WTC11 (cell line): ENCODE results near the gene WRAP73. TPM values are rescaled to one million over a fixed set of nuclear protein-coding genes. Genes with fewer than 3 reads are reported as not detected.

Experiments used
- ATAC-seq: fragments of 200-7000 bp; cut with Tn5 transposase; 2 replicates; pipeline ENCODE4 v1.10.0; 2021; ENCODE audit warnings: mild to moderate bottlenecking, moderate library complexity
- CTCF ChIA-PET: fragments of 300-600 bp; sonication (Branson Sonifier 250); formaldehyde crosslinking; loops from one replicate; lab custom pipeline; 2021; ENCODE audit warnings: antibody characterized with exemption; lab: Charles Lee
- POLR2A ChIA-PET: fragments of 350-600 bp; sonication (Branson Sonifier 250); formaldehyde crosslinking; loops from one replicate; lab custom pipeline; 2021; ENCODE audit warnings: antibody characterized with exemption; lab: Charles Lee
- DNase-seq: peaks from one replicate; pipeline ENCODE4 v3.0.0; 2021; ENCODE audit warnings: low spot score
- H3K27ac Mint-ChIP-seq: 2 replicates; pipeline ENCODE4 v1.8.0; 2021; ENCODE audit warnings: mixed read lengths
- H3K27me3 Mint-ChIP-seq: 2 replicates; pipeline ENCODE4 v1.8.0; 2021; ENCODE audit warnings: low read depth, mild to moderate bottlenecking, moderate library complexity, mixed read lengths
- H3K36me3 Mint-ChIP-seq: 2 replicates; pipeline ENCODE4 v1.8.0; 2021; ENCODE audit warnings: mixed read lengths
- H3K4me1 Mint-ChIP-seq: 2 replicates; pipeline ENCODE4 v1.8.0; 2022; ENCODE audit warnings: mixed read lengths
- H3K4me3 Mint-ChIP-seq: 2 replicates; pipeline ENCODE4 v1.8.0; 2021; ENCODE audit warnings: mild to moderate bottlenecking, moderate library complexity, mixed read lengths
- H3K9me3 Mint-ChIP-seq: 2 replicates; pipeline ENCODE4 v1.8.0; 2021; ENCODE audit warnings: mixed read lengths
- CBFB ChIP-seq: sonication (generic); formaldehyde crosslinking; IDR thresholded peaks from 2 replicates; pipeline ENCODE4 v1.8.1; 2022; ENCODE audit warnings: mild to moderate bottlenecking, low read depth, missing genetic modification reagents
- E2F1 ChIP-seq: sonication (generic); formaldehyde crosslinking; IDR thresholded peaks from 2 replicates; pipeline ENCODE4 v1.8.0; 2022; ENCODE audit warnings: mild to moderate bottlenecking, missing genetic modification reagents
- ERG ChIP-seq: fragments of 250-450 bp; sonication (Bioruptor Pico); IDR thresholded peaks from 2 replicates; pipeline ENCODE4 v1.8.0; 2021; ENCODE audit warnings: mild to moderate bottlenecking
- ETV6 ChIP-seq: sonication (generic); formaldehyde crosslinking; IDR thresholded peaks from 2 replicates; pipeline ENCODE4 v1.8.1; 2022; ENCODE audit warnings: mild to moderate bottlenecking, missing genetic modification reagents
- GABPB1 ChIP-seq: sonication (generic); formaldehyde crosslinking; IDR thresholded peaks from 2 replicates; pipeline ENCODE4 v1.8.1; 2023; ENCODE audit warnings: mild to moderate bottlenecking, missing genetic modification reagents
- MAX ChIP-seq: sonication (generic); formaldehyde crosslinking; IDR thresholded peaks from 2 replicates; pipeline ENCODE4 v1.8.0; 2022; ENCODE audit warnings: mild to moderate bottlenecking, missing genetic modification reagents
- NFYB ChIP-seq: sonication (generic); formaldehyde crosslinking; conservative IDR thresholded peaks from 2 replicates; pipeline ENCODE4 v1.8.0; 2022; ENCODE audit warnings: low read depth, missing genetic modification reagents
- NR1H2 ChIP-seq: sonication (generic); formaldehyde crosslinking; IDR thresholded peaks from 2 replicates; pipeline ENCODE4 v1.9.0; 2021; ENCODE audit warnings: mild to moderate bottlenecking, moderate library complexity, missing genetic modification reagents
- PRDM15 ChIP-seq: sonication (generic); formaldehyde crosslinking; IDR thresholded peaks from 2 replicates; pipeline ENCODE4 v1.8.0; 2022; ENCODE audit warnings: missing genetic modification reagents
- total RNA-seq: library from RNA; stranded (reverse); gene quantifications from 3 replicates; pipeline ENCODE4 v1.2.3, GENCODE V29; 2021
- TF ChIP-seq, protein P1 (sequence below): sonication (generic); formaldehyde crosslinking; IDR thresholded peaks from 2 replicates; pipeline ENCODE4 v1.8.0; 2023; ENCODE audit warnings: missing genetic modification reagents, mild to moderate bottlenecking, borderline replicate concordance
- TF ChIP-seq, protein P2 (sequence below): sonication (generic); formaldehyde crosslinking; IDR thresholded peaks from 2 replicates; pipeline ENCODE4 v1.8.1; 2023; ENCODE audit warnings: mild to moderate bottlenecking, moderate library complexity, missing genetic modification reagents

The WRAP73 gene
- total RNA-seq, 1 experiment from 2014 or later = 39.2 TPM

DNA sequence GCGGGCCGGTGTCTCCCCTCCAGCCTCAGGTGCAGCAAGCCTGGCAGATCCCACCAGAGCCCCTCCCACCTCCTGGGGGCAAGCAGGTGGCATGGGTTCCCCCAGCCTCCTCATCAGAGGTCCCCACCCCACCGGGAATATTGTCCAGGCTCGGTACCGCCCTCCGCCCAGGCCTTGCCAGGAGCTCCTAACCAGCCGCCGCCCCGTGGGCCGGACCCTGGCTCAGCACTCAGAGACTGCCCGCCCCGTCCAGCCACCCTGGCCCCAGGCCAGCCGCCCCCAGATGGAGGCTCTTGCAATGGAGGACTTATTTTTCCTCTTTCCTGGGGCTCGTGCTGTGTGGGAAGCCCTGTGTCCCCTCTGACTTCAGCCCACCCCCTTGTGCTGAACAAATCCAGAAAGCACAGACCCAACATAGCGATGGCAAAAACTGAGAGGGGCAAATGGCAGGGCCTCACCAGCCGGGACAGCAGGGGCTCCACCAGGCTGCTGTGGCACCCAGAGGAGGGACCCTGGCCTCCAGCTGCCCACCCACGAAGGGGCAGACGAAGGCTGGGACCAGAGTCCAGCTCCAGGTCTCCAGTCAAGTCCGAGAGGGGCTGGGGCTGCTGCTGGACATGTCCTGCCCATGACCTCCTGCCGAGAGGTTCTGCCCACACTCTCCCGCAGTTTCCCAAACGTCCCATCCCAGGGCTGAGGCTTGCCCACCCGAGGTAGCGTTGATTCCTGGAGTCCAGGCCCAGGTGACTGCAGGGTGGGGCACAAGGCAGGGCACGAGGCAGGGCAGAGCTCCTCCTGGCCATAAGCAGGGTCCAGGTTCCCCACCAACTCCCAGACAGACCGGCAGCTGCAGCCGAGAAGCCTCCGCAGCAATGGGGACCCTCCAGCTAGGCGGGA, 46.1 kb downstream of the WRAP73 start:
- Mint-ChIP-seq H3K36me3 (no peaks in the 10 kb centered on the region), H3K27me3 (no peaks in the 10 kb centered on the region), H3K9me3 (no peaks in the 10 kb centered on the region), H3K4me3 (no peak overlapping the region), H3K27ac (no peak overlapping the region), H3K4me1 (peaks cover 3% of the 10 kb centered on the region; the same call in 1 of the 2 replicates)
- ATAC-seq (no peak), DNase-seq (no peak)
- ChIA-PET POLR2A (no interaction called here), CTCF (interaction anchor here (1.0 to 3.7 kb wide), 2 partner anchors 12 to 15 kb away, joined by 4 to 16 read pairs; no protein-coding TSS in a partner anchor)
- no peak for TF ChIP-seq CBFB (CRISPR knock-in tag)
- no peak for TF ChIP-seq PRDM15 (CRISPR knock-in tag)
- TF ChIP-seq, protein P1, sequence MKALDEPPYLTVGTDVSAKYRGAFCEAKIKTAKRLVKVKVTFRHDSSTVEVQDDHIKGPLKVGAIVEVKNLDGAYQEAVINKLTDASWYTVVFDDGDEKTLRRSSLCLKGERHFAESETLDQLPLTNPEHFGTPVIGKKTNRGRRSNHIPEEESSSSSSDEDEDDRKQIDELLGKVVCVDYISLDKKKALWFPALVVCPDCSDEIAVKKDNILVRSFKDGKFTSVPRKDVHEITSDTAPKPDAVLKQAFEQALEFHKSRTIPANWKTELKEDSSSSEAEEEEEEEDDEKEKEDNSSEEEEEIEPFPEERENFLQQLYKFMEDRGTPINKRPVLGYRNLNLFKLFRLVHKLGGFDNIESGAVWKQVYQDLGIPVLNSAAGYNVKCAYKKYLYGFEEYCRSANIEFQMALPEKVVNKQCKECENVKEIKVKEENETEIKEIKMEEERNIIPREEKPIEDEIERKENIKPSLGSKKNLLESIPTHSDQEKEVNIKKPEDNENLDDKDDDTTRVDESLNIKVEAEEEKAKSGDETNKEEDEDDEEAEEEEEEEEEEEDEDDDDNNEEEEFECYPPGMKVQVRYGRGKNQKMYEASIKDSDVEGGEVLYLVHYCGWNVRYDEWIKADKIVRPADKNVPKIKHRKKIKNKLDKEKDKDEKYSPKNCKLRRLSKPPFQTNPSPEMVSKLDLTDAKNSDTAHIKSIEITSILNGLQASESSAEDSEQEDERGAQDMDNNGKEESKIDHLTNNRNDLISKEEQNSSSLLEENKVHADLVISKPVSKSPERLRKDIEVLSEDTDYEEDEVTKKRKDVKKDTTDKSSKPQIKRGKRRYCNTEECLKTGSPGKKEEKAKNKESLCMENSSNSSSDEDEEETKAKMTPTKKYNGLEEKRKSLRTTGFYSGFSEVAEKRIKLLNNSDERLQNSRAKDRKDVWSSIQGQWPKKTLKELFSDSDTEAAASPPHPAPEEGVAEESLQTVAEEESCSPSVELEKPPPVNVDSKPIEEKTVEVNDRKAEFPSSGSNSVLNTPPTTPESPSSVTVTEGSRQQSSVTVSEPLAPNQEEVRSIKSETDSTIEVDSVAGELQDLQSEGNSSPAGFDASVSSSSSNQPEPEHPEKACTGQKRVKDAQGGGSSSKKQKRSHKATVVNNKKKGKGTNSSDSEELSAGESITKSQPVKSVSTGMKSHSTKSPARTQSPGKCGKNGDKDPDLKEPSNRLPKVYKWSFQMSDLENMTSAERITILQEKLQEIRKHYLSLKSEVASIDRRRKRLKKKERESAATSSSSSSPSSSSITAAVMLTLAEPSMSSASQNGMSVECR = no peak
- no peak for TF ChIP-seq NR1H2
- no peak for TF ChIP-seq ETV6 (CRISPR knock-in tag)
- TF ChIP-seq GABPB1 = no peak
- TF ChIP-seq, protein P2, sequence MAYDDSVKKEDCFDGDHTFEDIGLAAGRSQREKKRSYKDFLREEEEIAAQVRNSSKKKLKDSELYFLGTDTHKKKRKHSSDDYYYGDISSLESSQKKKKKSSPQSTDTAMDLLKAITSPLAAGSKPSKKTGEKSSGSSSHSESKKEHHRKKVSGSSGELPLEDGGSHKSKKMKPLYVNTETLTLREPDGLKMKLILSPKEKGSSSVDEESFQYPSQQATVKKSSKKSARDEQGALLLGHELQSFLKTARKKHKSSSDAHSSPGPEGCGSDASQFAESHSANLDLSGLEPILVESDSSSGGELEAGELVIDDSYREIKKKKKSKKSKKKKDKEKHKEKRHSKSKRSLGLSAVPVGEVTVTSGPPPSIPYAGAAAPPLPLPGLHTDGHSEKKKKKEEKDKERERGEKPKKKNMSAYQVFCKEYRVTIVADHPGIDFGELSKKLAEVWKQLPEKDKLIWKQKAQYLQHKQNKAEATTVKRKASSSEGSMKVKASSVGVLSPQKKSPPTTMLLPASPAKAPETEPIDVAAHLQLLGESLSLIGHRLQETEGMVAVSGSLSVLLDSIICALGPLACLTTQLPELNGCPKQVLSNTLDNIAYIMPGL (CRISPR knock-in tag) = no peak
- no peak for TF ChIP-seq NFYB (CRISPR knock-in tag)
- no peak for TF ChIP-seq E2F1 (CRISPR knock-in tag)
- no peak for TF ChIP-seq MAX (CRISPR knock-in tag)
- TF ChIP-seq ERG = no peak
